K562 (cell line): Measurements from ENCODE around the gene COL21A1.

Experiments
- ARID2 ChIP-seq: fragments of 450-650 bp; IDR thresholded peaks from 2 replicates; pipeline ENCODE4 v1.6.1; 2017; ENCODE audit warnings: antibody characterized with exemption, mild to moderate bottlenecking
- CHD1 ChIP-seq: fragments of 200-600 bp; sonication (generic); IDR thresholded peaks from one replicate; pipeline ENCODE4 v1.6.1; 2012; ENCODE audit warnings: mild to moderate bottlenecking, moderate library complexity, low read length, inconsistent platforms
- CTCF ChIP-seq, 3 experiments: IDR thresholded peaks in 2 of 3; conservative IDR thresholded peaks in 1 of 3; 2 replicates each; pipeline ENCODE4 v1.5.1; 2011 to 2012; ENCODE audit warnings: low read length in 3 of 3, mild to moderate bottlenecking in 3 of 3, control low read depth in 2 of 3, improper control_type of control experiment in 1 of 3, inconsistent platforms in 1 of 3, low read depth in 1 of 3, mixed read lengths in 1 of 3, moderate library complexity in 1 of 3; ENCODE audit not compliant: insufficient read depth in 2 of 3
- FOS ChIP-seq: IDR thresholded peaks from 3 replicates; pipeline ENCODE4 v1.6.1; 2011; ENCODE audit not compliant: insufficient read length; ENCODE audit errors: extremely low read depth
- HMGXB4 ChIP-seq: sonication (generic); formaldehyde crosslinking; IDR thresholded peaks from 2 replicates; pipeline ENCODE4 v1.8.1; 2023; ENCODE audit warnings: mild to moderate bottlenecking, missing genetic modification reagents
- HNRNPUL1 ChIP-seq: fragments of 200-400 bp; formaldehyde crosslinking; IDR thresholded peaks from 2 replicates; pipeline ENCODE4 v1.6.1; 2017; ENCODE audit warnings: low read length
- ILK ChIP-seq: fragments of 450-650 bp; IDR thresholded peaks from 2 replicates; pipeline ENCODE4 v1.6.1; 2016; ENCODE audit warnings: missing genetic modification characterization, low read depth, mild to moderate bottlenecking, missing compliant biosample characterization, moderate library complexity, borderline replicate concordance
- MBD2 ChIP-seq: sonication (generic); IDR thresholded peaks from 2 replicates; pipeline ENCODE4 v1.6.1; 2016; ENCODE audit warnings: low read depth, borderline replicate concordance
- NFE2L1 ChIP-seq: fragments of 450-650 bp; IDR thresholded peaks from 2 replicates; pipeline ENCODE4 v1.6.1; 2016; ENCODE audit warnings: missing genetic modification characterization, low read depth, mild to moderate bottlenecking, missing compliant biosample characterization, moderate library complexity, borderline replicate concordance
- PHB2 ChIP-seq: fragments of 450-650 bp; IDR thresholded peaks from 2 replicates; pipeline ENCODE4 v1.6.1; 2017; ENCODE audit warnings: low read depth
- POLR2A ChIP-seq: fragments of 450-650 bp; conservative IDR thresholded peaks from 2 replicates; pipeline ENCODE4 v1.6.1; 2016
- UBTF ChIP-seq, 2 experiments: IDR thresholded peaks; 2 replicates each; pipeline ENCODE4 v1.6.1; 2012; ENCODE audit warnings: improper control_type of control experiment in 2 of 2, low read depth in 2 of 2, low read length in 2 of 2, borderline replicate concordance in 1 of 2
- ZBTB7A ChIP-seq: IDR thresholded peaks from 2 replicates; pipeline ENCODE4 v1.6.1; 2011; ENCODE audit warnings: low read depth, mild to moderate bottlenecking, low read length, moderate library complexity, borderline replicate concordance; ENCODE audit not compliant: control insufficient read depth
- ZNF224 ChIP-seq: sonication (generic); formaldehyde crosslinking; IDR thresholded peaks from 2 replicates; pipeline ENCODE4 v1.8.0; 2022; ENCODE audit warnings: mild to moderate bottlenecking, missing genetic modification reagents

- TF ChIP-seq CHD1: no peak
- TF ChIP-seq ZBTB7A: no peak
- no peak for TF ChIP-seq HNRNPUL1
- no peak for TF ChIP-seq MBD2
- TF ChIP-seq ILK (tag): no peak
- no peak for TF ChIP-seq POLR2A
- TF ChIP-seq HMGXB4 (CRISPR knock-in tag): no peak
- no peak for TF ChIP-seq FOS
- TF ChIP-seq UBTF (IDR thresholded peaks at IDR 0.05; ENCODE audit: borderline replicate concordance in 1 of 2, low read depth in 2 of 2, low read length in 2 of 2): no peak
- no peak for TF ChIP-seq PHB2
- no peak for TF ChIP-seq ZNF224
- no peak for TF ChIP-seq CTCF (IDR thresholded peaks at IDR 0.05 in 2 of 3, conservative IDR thresholded peaks at IDR 0.05 in 1 of 3; ENCODE audit: insufficient read depth in 2 of 3, low read depth in 1 of 3, low read length in 3 of 3)
- TF ChIP-seq NFE2L1: no peak
- no peak for TF ChIP-seq ARID2
Observed at GRCh38 chr6:56050530-56051201, 196.7 kb downstream of the COL21A1 start.
